Epithelial cell of esophagus (primary cell): ENCODE measurements around the gene LPIN1.

Experiments
- DNase-seq: peaks from one replicate; pipeline ENCODE4 v3.0.0; 2010; ENCODE audit warnings: low read depth
- H3K4me3 ChIP-seq: 2 replicates; pipeline ENCODE4 v1.5.1; 2011; ENCODE audit warnings: mild to moderate bottlenecking, low read length, control low read depth
- CTCF ChIP-seq: IDR thresholded peaks from 2 replicates; pipeline ENCODE4 v1.5.1; 2011; ENCODE audit warnings: low read depth, mild to moderate bottlenecking, low read length, control low read depth, inconsistent platforms; ENCODE audit not compliant: insufficient read depth; ENCODE audit errors: missing control alignments

The LPIN1 gene

GRCh38 chr2:11795590-11795989 is 49.2 kb downstream of the LPIN1 start:
- H3K4me3 ChIP-seq = no peak overlapping the region
- no peak for DNase-seq
- TF ChIP-seq CTCF = no peak

- H3K4me3 ChIP-seq = no peak overlapping the region
- no peak for DNase-seq
- TF ChIP-seq CTCF = no peak
Measured at GRCh38 chr2:11796190-11797171, 50.0 kb downstream of the LPIN1 start.

- TF ChIP-seq CTCF = no peak
- no peak overlapping the region for H3K4me3 ChIP-seq
- no peak for DNase-seq
Measured at GRCh38 chr2:11797846-11798245, 51.4 kb downstream of the LPIN1 start.

- no peak overlapping the region for H3K4me3 ChIP-seq
- no peak for TF ChIP-seq CTCF
- DNase-seq = no peak
Measured at GRCh38 chr2:11798701-11799435, 52.4 kb downstream of the LPIN1 start.

- no peak overlapping the region for H3K4me3 ChIP-seq
- DNase-seq = no peak
- no peak for TF ChIP-seq CTCF
Measured at GRCh38 chr2:11799826-11800225, 53.4 kb downstream of the LPIN1 start.

GRCh38 chr2:11802782-11803191 is 56.4 kb downstream of the LPIN1 start:
- H3K4me3 ChIP-seq = no peak overlapping the region
- no peak for TF ChIP-seq CTCF
- no peak for DNase-seq
